Middle frontal gyrus (tissue), 1 donor: ENCODE data around the gene IL31RA.

Source experiments
- DNase-seq: peaks from one replicate; pipeline ENCODE4 v3.0.0-alpha.2; 2015; ENCODE audit warnings: low spot score; ENCODE audit errors: extremely low spot score

IL31RA gene

DNA sequence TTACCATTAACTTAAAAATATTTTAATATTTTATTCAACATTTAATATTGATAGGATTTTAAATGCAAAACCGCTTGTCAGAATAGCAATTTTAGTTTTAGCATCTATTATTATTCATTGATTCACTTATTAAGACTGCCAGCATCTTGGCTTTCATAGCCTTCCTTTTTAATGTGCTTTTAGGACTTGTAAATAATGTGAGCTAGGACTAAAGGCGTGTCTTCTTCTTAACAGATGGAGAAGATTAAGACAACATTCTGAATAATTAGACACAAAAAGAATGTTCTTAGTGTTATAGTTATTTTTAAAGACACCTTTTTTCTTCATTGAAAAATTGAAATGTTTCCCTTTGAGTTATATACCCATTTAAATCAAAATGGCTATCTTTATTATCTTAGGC is 6.9 kb downstream of the IL31RA start:
- DNase-seq: no peak

DNA sequence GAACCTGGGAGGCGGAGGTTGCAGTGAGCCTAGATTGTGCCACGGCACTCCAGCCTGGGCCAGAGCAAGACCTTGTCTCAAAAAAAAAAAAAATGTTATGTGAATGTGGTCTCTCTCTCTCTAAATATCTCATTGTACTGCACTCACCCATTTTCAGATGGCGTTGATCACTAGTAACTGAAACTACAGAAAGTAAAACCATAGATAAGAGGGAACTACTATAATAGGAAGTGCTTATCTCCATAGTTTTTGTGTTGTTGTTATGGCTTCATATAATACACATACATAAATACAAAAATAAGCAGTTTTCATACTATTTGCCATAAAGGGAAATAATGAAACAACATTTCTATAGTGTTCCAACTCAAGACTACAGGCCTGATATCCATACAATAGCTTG is 9.1 kb downstream of the IL31RA start:
- no peak for DNase-seq

DNA sequence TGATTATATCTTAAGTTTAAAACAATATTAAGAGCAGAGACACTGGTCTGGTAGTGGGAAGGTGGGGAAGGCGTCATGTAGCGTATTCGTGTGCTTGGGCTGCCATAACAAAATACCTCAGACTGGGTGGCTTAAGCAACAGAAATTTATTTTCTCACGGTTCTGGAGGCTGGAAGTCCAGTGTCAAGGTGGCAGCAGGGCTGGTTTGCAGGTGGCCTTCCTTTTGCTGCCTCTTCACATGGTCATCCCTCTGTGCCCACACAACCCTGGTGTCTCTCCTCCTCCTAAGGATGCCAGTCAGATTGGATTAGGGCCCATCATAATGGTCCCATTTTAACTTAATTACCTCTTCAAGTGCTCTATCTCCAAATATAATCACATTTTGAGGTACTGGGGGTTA is 9.6 kb downstream of the IL31RA start:
- no peak for DNase-seq

DNA sequence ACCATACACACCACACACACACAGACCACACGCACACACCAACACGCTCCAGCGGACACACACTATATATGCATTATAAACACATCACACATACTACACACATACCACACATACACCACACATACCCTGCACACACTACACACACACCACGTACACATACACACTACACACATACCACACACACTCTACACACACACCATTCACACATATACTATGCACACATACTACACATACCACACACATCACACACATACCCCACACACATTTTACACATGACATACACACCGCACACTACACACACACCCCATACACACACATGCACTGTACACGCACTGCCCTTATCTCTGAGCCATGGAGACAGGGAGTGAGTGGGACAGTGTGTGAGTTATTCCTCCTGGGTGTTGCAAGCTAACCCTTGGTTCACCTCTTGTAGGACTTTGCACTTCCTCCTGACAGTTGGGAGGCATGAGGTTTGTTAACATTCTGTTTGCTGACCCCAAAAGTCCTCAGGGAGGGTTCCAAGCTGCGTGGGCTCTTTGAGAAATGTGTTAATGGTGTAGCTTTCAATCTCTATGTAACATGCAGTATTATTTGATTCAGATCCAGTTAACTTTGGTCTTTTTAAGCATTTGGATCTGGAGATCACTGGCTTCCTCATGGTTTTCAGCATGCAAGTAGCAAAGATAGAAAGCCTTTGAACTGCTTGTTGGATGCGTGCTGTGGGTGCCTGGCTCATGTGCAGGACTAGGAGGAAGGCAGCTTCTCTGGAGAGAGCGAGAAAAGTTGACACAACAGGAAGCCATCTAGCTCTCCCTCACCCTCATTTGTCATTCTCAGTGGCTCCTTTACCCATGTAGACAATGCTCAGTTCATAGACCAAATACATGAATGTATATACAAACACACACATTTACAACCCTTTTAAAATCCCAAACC is 13.7 kb downstream of the IL31RA start:
- DNase-seq: no peak

DNA sequence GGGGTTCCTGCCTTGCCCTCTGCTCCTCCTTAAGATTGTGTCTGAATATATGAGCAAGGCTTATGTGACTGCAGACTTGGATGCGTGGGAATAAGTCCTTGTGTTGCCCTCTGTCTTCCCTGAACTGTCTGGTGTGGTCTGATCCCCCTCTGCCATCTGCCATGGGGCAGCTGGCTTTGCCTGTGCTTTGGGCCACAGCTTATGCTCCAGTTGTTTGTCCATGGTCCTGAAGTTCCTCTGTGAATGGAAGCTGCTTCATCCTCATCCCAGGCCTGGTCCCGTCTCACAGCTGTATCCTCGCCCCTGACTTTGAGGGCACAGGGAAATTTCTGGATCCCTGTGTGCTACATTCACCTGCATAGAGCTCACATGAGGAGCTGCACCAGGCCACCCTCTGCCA is 14.7 kb downstream of the IL31RA start:
- no peak for DNase-seq

DNA sequence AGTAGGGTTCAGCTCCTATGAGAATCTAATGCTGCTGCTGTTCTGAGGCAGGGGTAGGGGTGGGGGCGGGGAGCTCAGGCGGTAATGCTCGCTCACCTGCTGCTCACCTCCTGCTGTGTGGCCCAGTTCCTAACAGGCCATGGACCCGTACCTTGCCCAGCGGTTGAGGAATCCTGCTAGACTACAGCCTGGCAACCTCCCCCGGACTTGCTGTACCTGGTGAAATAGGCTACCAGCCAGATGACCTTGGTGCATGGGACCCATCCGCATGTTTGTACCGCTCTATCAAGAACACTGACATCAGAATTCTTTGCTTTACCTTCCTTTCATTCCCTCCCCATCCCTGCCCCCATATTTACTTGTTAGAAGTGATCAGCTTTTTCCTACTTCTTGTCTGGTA is 15.3 kb downstream of the IL31RA start:
- no peak for DNase-seq

DNA sequence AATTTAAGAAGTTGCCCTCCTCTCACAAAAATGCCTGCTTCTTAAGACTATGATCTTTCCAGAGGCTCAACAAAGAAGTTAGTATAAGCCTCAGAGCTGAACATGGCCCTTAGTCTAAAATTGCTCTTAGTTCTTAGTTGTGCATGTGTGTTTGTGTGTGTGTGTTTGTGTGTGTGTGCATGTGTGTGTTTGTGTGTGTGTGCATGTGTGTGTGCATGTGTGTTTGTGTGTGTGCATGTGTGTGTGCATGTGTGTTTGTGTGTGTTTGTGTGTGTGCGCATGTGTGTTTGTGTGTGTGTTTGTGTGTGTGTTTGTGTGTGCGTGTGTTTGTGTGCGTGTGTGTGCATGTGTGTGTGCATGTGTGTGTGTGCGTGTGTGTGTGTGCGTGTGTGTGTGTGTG is 15.8 kb downstream of the IL31RA start:
- DNase-seq: no peak

DNA sequence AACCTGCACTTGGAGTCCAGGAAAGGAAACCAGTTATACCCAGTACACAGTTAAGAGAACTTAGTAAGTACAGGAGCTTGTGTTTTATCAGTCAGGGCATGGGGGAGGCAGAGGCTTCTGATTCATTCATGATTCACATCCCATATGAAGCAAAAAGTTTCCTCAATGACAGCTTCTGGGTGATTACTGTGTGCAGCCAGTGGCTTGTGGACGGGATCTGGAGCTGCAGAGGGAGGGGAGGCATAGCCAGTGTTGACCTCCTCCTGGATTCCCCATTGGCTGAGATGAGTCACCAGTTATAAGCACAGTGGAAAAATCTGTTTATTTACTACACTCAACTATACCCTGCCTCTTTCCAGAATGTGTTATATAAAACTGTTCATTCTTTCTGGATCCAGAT is 17.7 kb downstream of the IL31RA start:
- DNase-seq: no peak

DNA sequence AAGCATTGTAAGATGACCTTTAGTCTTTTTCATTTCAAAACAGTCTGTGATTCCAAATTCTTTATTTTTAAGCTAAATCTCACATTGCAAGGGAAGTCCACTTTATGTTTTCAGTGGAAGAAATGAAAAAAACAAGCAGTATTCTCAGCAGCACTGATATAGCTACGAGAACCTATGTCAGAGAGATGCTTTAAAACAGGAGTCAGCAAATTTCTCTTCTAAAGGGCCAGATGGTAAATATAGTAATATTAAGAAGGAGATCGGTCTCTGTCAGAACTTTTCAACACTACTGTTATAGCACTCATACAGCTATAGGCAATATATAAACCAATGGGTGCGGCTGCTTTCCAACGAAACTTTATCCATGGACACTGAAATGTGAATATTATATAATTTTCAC is 18.7 kb downstream of the IL31RA start:
- DNase-seq: no peak

DNA sequence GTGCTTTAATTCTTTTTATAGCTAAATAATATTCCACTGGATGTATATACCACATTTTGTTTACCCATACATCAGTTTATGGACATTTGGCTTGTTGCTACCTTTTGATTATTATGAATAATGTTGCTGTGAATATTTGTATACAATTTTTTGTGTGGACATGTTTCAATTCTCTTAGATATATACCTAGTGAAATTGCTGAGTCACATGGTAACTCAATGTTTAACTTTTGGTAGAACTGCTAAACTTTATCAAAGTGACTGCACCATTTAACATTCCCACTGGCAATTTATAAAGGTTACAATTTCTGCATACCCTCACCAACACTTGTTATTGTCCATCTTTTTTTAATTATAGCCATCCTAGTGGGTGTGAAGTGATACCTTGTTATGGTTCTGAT is 22.1 kb downstream of the IL31RA start:
- DNase-seq: no peak

DNA sequence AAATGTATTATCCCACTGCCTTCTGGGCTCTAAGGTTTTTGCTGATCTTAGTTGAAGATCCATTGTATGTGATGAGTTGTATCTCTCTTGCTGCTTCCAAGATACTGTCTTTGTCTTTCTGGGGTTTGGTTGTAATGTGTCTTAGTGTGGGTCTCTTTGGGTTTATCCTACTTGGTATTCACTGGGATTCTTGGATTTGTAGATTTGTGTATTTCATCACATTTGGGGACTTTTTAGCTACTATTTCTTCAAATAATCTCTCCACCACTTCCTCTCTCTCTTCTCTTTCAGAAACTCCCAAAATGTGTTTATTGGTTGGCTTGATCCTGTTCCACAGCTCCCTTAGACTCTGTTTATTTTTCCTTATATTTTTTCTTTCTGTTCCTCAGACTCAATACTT is 26.5 kb downstream of the IL31RA start:
- no peak for DNase-seq

DNA sequence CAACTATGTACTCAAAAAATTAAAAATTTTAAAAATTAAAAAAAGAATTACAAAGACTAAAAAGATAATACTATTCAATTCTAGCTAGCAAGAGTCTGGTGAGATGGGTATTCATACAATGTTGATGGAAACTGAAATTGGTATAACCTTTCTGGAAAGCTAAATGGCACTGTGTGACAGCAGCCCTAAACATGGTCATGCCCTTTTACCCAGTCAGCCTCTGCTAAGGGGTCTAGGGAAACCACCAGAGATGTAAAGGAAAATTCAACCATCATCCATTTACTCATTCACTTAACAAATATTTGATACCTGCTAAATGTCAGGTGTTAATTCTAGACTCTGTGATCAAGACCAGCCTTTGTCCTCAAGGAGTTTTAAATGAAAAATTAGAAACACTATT is 29.3 kb downstream of the IL31RA start:
- DNase-seq: no peak

DNA sequence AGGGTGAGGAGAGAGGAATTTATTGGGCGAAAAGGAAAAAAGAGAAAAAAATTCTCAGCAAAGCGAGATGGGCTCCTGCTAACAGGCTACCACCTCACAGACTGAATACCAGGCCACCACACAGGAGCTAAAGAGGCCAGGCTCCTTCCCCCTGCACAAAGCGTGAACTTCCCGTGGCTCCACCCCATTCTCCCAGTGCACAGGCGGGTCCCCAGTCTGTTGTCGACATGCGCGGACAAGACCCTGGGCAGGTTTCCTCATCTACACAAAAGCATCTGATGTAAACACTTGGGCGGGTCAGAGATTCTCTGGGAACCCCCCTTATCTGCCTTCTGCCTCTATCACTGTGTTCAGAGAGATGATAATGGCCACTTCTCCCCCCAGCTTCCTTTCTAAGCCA is 34.2 kb downstream of the IL31RA start:
- no peak for DNase-seq

DNA sequence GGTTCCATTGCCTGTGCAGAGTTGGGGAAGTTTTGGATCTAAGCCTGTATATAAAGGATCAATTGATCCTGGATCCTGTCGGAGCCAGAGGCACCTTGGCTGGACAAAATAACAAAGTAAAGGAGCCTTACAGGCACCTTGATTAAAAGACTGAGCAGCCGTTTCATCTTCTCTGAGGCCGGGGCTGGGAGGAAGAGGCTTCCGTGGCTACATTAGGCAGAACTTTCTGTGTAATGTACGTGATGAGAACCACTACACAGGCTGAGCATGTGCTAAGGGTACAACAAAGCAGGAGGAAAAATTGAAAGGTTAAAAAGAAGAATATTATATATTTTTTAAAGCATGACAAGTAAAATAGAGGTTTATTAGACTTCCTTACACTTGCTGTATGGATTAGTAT is 37.0 kb downstream of the IL31RA start:
- no peak for DNase-seq

DNA sequence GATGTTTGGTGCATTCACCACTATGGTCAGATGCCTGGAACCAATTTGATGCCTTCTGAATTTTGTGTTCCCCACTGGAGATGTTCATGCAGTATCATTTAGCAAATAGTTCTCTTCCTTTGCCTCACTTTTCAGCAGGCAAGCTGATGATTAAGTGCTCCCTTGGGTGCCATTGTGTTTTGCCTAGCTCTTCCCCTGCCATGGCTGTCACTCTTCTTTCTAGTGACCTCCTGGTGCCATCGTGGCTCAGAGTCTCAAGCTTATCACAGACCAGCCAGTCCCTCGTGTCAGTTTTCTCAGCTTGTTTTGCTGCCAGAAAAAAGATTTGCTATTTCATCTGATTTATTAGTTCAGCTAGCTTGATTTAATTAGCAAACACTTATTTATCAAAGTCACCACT is 41.3 kb downstream of the IL31RA start:
- no peak for DNase-seq

DNA sequence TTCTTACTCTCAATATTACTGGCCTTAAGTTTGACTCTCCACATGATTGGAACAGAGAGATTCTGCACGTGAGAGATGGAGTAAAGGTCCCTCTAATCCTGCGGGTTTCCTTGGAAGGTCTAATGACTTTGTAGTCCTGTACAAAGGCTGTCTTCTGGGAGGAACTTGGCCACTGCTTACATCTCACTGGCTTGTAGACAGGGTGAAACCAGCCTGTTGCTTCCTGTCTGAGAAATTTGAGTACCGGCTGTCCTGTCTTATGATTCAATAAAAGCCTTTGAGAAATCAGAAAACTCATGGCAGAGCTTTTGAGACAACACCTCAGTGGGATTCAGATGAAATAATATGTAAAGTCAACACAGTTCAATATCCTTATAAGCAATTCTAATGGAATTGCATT is 43.0 kb downstream of the IL31RA start:
- DNase-seq: no peak

DNA sequence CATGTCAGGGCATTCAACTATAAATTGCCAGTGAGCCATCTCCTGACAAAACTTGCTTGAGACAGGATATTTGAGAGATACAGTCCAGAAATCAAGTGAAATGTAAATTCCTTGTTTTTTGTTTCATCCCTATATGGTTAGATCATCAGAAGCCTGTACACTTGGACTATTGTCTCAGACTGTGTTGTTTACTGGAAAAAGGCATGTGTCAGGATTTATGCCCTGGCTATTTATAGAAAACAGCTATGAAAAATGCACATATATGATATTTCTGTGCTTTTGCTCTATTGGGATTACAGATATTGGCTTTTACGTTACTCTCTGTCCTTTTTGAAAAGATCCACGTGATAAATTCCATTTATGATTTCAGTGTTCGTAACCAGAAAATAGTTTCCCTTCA is 44.2 kb downstream of the IL31RA start:
- DNase-seq: no peak

DNA sequence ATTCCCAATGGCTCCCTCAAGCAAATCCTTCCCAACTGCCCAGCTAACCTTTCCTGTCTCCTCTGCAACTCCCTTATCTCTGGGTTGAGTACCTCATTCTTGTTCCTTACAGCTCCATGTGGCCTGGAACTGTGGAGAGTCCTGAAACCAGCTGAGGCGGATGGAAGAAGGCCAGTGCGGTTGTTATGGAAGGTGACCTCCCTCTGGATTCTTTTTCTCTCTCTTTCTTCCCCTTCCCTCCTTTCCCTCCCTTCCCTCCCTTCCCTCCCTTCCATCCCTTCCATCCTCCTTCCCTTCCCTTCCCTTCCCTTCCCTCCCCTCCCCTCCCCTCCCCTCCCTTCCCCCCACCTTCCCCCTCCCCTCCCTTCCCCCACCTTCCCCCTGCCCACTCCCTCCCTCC is 45.1 kb downstream of the IL31RA start:
- DNase-seq: no peak

DNA sequence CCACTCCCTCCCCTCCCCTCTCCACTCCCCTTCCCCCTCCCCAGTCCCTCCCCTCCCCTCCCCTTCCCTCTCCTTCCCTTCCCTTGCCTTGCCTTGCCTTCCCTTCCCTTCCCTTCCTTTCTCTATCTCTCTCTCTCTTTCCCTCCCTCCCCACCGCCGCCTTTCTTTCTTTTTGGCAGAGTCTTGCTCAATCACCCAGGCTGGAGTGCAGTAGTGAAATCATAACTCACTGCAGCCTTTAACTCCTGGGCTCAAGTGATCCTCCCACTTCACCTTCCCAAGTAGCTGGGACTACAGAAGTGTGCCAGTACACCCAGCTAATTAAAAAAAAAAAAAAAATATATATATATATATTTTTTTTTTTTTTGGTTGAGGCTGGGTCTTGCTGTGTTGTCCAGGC is 45.5 kb downstream of the IL31RA start:
- no peak for DNase-seq

DNA sequence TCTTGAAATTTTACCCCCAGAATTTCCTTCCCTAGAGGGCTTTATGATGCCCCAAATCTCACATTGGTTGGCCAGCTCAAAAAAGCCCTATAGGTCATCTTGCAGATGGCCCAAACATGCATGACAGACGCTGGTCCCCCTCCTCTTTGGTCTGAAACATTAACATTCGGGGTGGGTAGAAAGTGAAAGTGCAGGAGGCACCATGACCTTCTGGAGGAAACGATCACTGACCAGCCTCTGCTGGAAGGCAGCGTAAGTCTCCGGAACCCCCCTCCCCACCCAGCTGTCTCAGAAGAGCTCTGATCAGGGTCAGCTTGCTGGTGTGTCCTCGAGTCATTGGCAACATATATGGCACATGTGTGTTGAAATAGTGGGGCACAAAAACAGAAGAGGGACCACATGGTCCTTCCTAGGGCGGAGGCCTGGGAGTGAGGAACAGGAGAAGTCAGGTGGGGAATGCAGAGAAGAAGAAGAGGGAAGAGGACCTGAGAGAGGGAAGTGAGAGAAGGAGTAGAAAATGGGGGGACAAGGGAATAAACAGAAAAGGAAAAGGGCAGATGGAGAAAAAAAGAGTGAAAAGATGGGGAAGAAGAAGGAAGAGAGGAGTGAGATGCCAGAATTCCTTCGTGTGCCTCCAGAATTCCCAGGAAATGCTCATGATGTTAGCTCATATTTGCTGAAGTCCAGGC is 46.2 kb downstream of the IL31RA start:
- DNase-seq: no peak

DNA sequence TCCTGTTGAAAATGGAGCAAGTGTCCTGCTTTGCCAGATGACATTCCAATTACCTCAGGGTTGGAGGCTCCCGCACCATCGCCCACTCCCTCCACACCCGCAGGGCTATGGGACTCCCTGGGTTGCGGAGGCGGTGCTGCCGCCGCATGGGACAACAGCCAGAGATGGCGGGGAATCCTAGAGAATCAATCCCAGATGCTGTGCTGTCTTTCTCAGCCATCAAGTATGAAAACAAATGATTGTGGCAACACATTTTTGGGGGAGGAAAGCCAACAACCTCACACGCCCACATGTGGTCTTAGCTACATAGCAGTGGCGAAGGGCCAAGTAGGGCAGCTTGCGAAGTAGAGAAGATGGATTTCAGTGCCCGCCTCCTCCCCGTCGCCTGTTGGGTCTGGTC is 46.7 kb downstream of the IL31RA start:
- DNase-seq: no peak

DNA sequence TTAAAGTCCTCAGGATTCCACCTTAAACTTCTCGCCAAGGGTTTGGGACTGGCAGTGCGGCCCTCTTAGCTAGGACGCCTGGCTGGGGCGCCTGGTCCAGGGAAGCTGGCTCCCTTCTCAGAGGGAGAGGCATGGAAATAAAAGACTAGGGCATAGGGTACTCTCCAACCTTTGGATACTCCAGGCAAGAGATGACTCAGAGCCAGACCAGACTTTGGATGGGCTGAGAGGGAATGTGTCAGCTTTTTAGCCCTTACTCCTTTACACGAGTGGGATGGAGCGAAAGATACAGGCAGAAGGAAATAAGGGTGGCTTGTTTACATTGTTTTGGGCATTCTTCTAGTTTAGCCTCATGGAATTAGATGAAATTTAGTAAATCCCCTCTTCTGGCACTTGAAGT is 48.2 kb downstream of the IL31RA start:
- DNase-seq: no peak

DNA sequence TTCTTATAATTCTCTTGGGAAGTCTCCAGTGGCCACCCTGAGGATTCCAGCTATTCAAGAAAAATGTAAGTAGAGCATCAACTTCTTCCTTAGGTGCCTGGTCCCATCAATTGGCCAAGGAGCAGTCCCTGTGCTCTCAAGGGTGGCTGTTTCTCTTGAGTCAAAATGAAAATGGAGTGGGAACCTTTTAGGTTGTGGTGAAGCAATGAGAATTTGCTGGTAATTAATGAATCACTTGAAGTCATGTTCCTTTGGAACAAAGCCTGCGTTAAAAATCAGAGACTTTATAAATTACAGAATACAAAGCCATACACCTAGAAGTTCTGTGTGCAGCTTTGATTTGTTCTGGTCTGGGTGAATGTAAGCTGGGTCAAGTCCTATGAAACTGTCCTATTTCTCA is 48.9 kb downstream of the IL31RA start:
- no peak for DNase-seq
